ENCODE data around the gene GJA3.

The GJA3 gene
- 0 to 2.3 (median 0.14) reads per million in 17 experiments for total RNA-seq

- DNase-seq = peak in 3 of 4 experiments; percentile 14 to 47 (median 36)
Observed at GRCh38 chr13:20160306-20161274, at the start of gene GJA3. GJA3 (minus strand) TSS chr13:20161052; CDS start chr13:20143288, 17,764 bp downstream.

- no peak for DNase-seq
Observed at GRCh38 chr13:20209948-20210347, 49.1 kb upstream of the GJA3 start.

GRCh38 chr13:20206698-20207235 is 45.9 kb upstream of the GJA3 start:
- no peak for DNase-seq

DNA sequence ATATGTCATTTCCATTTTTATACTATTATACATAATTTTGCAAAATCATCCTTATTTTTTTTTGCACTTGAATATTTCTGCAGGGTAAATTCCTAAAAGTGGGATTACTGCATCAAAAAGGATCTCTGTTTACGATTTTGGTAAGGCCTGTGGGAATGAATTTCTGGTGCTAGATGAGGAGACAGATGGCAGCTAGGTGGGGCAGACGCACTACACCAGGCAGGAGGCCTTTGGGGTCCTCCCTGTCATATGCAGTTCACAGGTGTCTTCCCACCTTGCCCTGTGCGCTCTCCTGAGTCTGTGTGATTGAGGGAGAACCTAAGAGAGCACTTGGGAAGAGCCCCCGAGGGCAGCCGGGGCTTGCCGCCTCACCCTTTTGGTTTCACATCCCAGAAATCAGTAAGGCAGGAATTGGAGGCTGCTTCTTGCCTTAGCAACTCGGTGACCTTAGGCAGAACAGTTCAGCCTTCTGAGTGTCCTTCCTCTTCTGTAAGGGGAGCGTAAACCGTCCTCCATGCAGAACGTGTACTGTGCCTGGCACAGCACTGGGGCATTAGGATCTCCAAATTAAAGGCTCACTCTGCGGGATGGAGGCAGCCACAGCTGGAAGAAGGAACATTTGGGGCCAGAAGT is 45.3 kb upstream of the GJA3 start:
- peak in 3 of 4 experiments; percentile 27 to 48 (median 40) for DNase-seq

- no peak for DNase-seq
Observed at GRCh38 chr13:20198781-20199180, 37.9 kb upstream of the GJA3 start.

DNA sequence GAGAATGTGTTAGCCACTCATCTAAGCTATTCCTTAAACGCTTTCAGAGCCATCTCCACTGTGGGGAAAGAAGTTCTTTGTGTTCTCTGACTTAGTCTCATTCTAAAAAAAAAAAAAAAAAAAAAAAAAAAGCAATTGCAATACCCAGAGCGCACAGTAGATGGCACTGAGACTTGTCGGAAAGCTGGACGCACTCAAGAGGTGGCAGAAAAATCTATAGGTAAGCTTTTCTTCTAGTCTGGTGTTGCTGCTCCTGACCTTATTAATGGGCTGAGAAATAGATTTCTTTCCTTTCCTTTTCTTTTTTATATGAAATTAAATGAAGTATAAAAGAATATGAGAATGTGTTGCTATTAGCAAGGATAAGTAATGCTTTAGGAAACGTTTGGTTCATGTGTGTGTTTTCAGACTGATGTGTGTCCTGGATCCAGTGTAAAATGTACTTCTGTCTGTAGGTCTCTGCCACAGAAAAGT is 36.5 kb upstream of the GJA3 start:
- DNase-seq = peak; percentile 57 to 61 (median 58)

GRCh38 chr13:20195801-20196200 is 34.9 kb upstream of the GJA3 start:
- peak in 3 of 4 experiments; percentile 28 to 52 (median 36) for DNase-seq

DNA sequence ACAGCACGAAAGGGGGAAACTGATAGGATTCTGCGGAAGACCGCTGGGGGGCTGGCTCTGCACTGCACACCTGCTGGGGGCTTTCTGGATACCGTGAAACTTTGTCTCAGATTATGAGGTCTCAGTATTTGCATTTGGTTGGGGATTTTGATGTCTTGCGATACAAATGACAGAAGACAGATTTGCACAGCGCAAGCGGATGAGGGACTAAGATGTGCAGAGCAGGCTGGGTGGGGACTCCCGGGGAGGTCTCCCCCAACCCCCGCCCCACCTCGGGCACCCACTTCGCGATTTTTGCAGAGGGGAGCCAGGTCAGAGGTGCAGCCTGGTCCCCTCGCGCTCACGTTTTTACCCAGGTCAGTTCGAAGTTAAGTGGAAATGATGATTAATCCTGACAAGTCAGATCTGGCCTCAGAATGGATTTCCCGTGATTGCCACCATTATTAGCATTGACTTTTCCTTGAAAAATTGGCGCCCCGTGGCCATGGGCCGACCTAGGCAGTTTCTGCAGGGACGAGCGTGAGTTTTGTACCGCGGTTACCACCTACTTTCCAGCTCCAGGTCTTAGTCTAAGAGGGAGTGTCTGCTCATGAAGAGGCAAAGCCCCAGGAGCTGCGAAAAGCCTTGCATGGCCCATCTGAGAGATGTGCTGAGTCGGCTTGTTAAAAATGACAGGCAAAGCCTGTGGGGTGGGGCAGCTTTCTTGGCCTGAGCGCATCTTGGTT is 33.2 kb upstream of the GJA3 start:
- no peak for DNase-seq

GRCh38 chr13:20193162-20193906 is 32.5 kb upstream of the GJA3 start:
- DNase-seq = no peak

- peak in 1 of 4 experiments; percentile 34 for DNase-seq
Observed at GRCh38 chr13:20192836-20193161, 31.9 kb upstream of the GJA3 start, which contains the start of gene GJB2. GJB2 (minus strand) TSS chr13:20192938; CDS start chr13:20189581, 3,357 bp downstream.

DNA sequence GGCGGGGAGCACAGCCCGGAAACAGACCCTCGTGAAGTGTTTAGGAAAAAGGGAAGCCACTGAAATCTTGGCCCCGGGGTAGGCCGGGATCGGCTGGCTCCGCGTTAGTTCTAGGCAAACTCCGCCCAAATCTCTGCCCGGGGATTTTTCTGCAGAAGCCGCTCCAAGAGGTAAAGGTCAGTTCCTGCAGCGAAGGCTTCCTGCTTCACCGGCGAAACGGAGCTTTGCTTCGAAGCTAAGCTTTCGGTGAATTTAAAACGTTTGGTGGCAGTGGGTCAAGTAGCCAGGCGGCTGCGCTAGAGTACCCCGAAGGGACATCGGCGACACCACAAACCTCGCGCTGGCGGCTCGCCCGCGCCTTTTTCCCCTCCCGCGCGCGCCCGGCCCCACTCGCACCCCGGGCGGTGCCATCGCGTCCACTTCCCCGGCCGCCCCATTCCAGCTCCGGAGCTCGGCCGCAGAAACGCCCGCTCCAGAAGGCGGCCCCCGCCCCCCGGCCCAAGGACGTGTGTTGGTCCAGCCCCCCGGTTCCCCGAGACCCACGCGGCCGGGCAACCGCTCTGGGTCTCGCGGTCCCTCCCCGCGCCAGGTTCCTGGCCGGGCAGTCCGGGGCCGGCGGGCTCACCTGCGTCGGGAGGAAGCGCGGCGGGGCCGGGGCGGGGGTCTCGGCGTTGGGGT is 31.4 kb upstream of the GJA3 start:
- DNase-seq = peak; percentile 28 to 60 (median 40)

- peak in 3 of 4 experiments; percentile 44 to 73 (median 59) for DNase-seq
Observed at GRCh38 chr13:20191311-20192157, 30.7 kb upstream of the GJA3 start.

- DNase-seq = no peak
Observed at GRCh38 chr13:20190481-20191310, 29.8 kb upstream of the GJA3 start.

- DNase-seq = no peak
Observed at GRCh38 chr13:20190076-20190475, 29.2 kb upstream of the GJA3 start.

- peak; percentile 63 to 83 (median 78) for DNase-seq
Observed at GRCh38 chr13:20188667-20189553, 28.1 kb upstream of the GJA3 start.

GRCh38 chr13:20186771-20187170 is 25.9 kb upstream of the GJA3 start:
- DNase-seq = no peak

DNA sequence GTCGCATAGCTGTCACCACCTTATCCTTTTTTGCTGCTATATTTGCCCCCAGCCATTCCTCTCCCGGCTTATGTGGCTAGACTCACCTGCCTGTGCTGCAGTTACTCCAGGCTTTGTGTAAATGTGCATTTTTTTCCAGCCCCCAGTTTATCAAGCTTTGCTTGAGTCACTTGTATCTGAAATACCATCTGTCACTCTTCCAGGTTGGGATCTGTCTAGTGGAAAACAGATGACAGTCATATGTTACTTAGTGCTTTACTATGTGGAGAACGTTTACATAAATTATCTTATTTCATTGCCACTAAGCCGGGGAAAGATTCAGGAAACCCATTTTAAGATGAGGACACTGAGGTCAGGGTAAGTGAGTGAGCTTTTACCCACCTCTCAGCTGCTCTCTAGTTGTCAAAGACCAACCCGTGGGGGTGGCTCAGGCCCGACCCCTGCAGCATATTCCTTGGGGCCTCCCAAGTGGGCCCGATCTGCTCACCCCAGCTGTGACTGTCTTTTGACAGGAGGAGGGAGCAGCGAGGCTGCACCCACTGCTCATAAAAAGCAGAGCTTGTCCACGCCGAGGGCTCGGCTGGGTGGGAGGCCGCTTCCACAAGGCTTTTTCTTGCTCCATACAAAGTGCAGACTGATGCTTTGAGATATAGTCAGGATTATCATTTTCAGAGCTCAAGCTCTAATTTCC is 24.7 kb upstream of the GJA3 start:
- DNase-seq = no peak

All from suppressor macrophage (primary cell).